ENCODE data around the gene KCNAB1. TPM values are rescaled to one million over a fixed set of nuclear protein-coding genes. Genes with fewer than 3 reads are reported as not detected.

Gene KCNAB1
- total and polyA plus RNA-seq, 8 donors = 0.76 to 4.9 (median 3.2) TPM

DNA sequence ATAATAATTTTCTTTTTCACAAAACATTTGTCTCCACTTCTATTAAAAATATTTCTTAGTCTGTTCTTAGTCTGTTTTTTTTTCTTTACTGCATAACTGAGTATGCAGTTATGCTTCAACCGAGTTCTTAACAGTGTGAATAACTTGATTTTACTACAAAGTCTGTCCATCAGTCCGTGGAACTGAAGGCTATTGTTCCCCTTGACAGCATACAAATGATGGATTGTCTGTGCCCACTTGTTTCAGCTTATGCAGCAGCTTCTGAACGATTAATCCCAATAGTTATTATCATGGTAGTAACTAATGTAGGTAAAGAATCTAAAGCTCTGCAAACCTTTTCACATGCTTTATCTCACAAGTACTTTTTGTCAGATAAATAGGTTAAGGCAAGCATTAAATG is 283.8 kb downstream of the KCNAB1 start:
- no peak for ATAC-seq
- intact Hi-C loops (cut with DNase I) = no loop called here
- no peak for FAIRE-seq
- TF ChIP-seq, protein P1, sequence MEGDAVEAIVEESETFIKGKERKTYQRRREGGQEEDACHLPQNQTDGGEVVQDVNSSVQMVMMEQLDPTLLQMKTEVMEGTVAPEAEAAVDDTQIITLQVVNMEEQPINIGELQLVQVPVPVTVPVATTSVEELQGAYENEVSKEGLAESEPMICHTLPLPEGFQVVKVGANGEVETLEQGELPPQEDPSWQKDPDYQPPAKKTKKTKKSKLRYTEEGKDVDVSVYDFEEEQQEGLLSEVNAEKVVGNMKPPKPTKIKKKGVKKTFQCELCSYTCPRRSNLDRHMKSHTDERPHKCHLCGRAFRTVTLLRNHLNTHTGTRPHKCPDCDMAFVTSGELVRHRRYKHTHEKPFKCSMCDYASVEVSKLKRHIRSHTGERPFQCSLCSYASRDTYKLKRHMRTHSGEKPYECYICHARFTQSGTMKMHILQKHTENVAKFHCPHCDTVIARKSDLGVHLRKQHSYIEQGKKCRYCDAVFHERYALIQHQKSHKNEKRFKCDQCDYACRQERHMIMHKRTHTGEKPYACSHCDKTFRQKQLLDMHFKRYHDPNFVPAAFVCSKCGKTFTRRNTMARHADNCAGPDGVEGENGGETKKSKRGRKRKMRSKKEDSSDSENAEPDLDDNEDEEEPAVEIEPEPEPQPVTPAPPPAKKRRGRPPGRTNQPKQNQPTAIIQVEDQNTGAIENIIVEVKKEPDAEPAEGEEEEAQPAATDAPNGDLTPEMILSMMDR (IDR thresholded peaks at IDR 0.05) = no peak
- DNase-seq = no peak
- WGBS, 2 donors = 13% methylated on average over 3 of the region's 3 CpGs
- Histone ChIP-seq H3K4me1 (no peaks in the 10 kb centered on the region), H3K9me3 (no peaks in the 10 kb centered on the region), H3K27me3 (no peaks in the 10 kb centered on the region), H3K27ac (no peak overlapping the region), H3K36me3 (no peaks in the 10 kb centered on the region), H3K4me3 (no peak overlapping the region)

DNA sequence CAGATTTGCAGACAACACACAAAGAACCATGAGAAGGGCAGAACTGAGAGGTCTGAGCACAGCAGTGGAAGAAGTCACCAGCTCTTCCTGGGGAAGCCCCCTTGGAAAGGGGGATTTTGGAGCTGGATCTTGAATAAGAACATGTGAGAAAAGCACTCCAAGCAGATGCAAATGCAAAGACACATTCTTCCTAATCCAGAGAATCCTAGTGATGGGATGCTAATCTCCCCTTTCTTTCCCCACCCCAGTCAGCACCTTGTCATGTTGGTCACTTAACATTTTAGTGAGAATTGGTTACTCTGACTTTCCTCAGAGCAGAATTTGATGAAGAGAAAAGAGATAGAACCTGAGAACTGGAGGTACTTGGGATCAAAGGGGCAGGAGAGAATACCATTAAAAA is 286.0 kb downstream of the KCNAB1 start:
- intact Hi-C loops (cut with DNase I) = no loop called here
- H3K4me3 ChIP-seq = no peak overlapping the region
- FAIRE-seq = no peak
- H3K36me3 ChIP-seq = no peaks in the 10 kb centered on the region
- TF ChIP-seq, protein P1 (IDR thresholded peaks at IDR 0.05) = no peak
- no peaks in the 10 kb centered on the region for H3K4me1 ChIP-seq
- no peak for DNase-seq
- H3K27ac ChIP-seq = no peak overlapping the region
- H3K27me3 ChIP-seq = no peaks in the 10 kb centered on the region
- no peaks in the 10 kb centered on the region for H3K9me3 ChIP-seq
- ATAC-seq = no peak

DNA sequence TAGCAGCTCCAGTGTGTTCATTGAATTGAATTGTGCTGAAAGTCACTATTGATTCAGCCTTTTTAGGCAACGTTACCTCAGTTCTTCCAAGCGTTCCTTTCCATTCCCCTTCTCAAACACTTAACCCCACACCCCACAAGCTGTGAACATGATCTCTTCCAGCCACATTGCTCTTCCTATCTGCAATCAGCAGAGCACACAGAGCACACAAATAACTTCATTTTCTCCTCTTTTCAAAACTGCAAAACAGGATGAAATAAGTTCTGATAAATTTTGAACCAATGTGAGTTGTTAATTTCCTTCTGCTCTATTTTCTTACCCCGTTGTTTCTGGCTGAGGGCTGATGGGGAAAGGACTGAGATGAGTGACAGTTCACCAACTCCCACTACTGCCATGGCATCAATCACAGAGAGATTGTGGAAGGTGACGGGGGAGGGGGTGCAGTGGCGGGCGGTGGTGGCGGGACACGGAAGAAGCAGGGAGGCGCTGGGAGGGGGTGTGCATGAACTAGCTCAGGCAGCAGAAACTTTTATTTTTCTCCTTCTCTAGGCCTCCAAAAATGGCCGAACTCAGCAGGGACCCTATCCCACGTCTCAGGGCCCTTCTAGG is 287.3 kb downstream of the KCNAB1 start:
- TF ChIP-seq, protein P1 (IDR thresholded peaks at IDR 0.05) = no peak
- H3K36me3 ChIP-seq = no peaks in the 10 kb centered on the region
- H3K4me3 ChIP-seq = no peak overlapping the region
- WGBS, 2 donors = 72 to 78% methylated on average over 11 of the region's 11 CpGs
- ATAC-seq (no peak), DNase-seq (no peak), FAIRE-seq (no peak)
- H3K27ac ChIP-seq = no peak overlapping the region
- H3K9me3 ChIP-seq = no peaks in the 10 kb centered on the region
- intact Hi-C loops (cut with DNase I) = no loop called here
- no peaks in the 10 kb centered on the region for H3K4me1 ChIP-seq
- H3K27me3 ChIP-seq = no peaks in the 10 kb centered on the region

DNA sequence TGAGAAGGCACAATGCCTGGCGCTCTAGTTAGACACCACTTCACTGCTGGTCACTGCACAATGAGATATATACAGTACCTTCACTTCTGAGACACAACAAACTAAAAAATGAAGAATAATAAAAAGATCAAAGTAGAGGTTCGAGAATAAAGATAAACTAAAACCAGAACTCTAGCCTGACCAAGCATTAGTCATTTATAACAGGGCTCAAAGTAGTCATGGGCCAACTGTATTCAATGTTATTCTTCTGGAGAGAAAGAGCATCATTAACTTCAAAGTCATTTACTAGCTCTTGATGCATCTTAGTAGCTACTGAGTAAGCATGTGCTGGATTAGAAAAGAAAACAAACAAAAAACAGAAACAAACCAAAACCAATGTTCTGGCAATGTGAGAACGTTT is 289.3 kb downstream of the KCNAB1 start:
- no peaks in the 10 kb centered on the region for H3K27me3 ChIP-seq
- H3K27ac ChIP-seq = no peak overlapping the region
- no peaks in the 10 kb centered on the region for H3K4me1 ChIP-seq
- TF ChIP-seq, protein P1 (IDR thresholded peaks at IDR 0.05) = no peak
- DNase-seq = no peak
- WGBS, 2 donors = 69 to 73% methylated on average over 3 of the region's 3 CpGs
- H3K4me3 ChIP-seq = no peak overlapping the region
- intact Hi-C loops (cut with DNase I) = no loop called here
- no peaks in the 10 kb centered on the region for H3K36me3 ChIP-seq
- FAIRE-seq = no peak
- H3K9me3 ChIP-seq = no peaks in the 10 kb centered on the region
- ATAC-seq = no peak

DNA sequence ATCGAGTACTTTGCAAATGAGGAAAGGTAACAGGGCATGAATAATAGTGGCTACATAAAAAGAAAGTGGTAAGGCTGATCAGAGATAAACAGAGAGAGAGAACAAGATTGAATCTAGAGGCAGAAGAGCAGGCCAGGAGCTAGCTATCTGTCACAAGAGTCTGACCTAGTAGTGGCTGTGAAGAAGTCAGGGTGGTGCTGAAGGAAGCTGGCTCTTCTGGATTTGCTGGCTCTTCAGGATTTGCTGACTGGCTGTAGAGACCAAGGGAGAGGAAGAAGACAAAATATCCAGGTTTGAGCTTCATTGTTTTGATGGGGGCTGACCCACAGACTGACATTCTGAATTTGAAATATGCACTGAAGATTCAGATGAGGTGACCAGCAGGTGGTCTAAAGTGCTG is 292.2 kb downstream of the KCNAB1 start:
- DNase-seq = no peak
- no peaks in the 10 kb centered on the region for H3K27me3 ChIP-seq

More for the DNA sequence above, 292.2 kb downstream of the KCNAB1 start:
- ATAC-seq = no peak
- H3K27ac ChIP-seq = no peak overlapping the region
- FAIRE-seq = no peak
- 61 to 71% methylated on average over 1 of the region's 1 CpG for WGBS, 2 donors
- H3K4me3 ChIP-seq = no peak overlapping the region
- TF ChIP-seq, protein P1 (IDR thresholded peaks at IDR 0.05) = no peak
- no peaks in the 10 kb centered on the region for H3K4me1 ChIP-seq
- intact Hi-C loops (cut with DNase I) = no loop called here
- no peaks in the 10 kb centered on the region for H3K9me3 ChIP-seq
- H3K36me3 ChIP-seq = no peaks in the 10 kb centered on the region

Data from pancreas (tissue), 10 donors.